ENCODE results near the gene PITPNM1.
A peak's percentile ranks its signal among the peaks of the same experiment; 100 is the strongest.
"Not testable (repeated sequence)": the region's sequence is repeated elsewhere in the genome, so short reads cannot be mapped to it uniquely, and the experiment has no call there.

The PITPNM1 gene

DNA sequence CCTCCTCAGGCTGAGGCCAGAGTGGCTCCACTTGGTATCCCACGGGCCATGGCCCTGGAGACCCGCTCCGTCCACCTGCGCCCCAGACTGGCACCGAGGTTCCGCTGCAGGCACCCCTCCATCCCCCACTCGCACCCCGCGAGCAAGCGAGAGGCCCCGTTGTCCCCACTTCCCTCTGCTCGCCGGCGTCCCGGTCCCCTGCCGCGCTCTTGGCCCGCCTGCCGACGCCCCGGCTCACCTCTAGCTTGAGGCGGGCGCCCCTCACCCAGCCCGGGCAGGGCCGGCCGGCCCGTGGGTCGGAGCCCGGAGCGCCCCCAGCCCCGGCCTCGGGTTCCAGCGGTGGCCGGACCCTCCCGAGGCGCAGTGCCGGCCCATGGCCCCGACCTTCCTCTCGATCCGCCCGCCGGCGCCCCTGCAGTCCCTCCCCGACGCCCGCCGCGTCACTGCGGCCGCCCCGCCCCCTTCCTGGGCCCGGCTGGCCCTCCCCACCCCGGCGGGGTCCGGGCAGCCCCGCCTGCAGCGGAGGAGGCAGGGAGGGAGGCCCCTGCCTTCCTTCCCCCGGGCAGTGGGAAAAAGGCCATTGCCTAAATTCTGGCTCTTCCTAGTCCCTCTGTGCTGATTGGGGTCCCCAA, at the start of gene PITPNM1:
Gene PITPNM1 (minus strand): TSS at position 414 of the 632 bp plus-strand sequence. CDS start 1,183 bp downstream, outside the sequence.
- peak; percentile 49 to 63 for DNase-seq (ENCODE audit: low read depth in 1 of 2, low spot score in 1 of 2)

DNA sequence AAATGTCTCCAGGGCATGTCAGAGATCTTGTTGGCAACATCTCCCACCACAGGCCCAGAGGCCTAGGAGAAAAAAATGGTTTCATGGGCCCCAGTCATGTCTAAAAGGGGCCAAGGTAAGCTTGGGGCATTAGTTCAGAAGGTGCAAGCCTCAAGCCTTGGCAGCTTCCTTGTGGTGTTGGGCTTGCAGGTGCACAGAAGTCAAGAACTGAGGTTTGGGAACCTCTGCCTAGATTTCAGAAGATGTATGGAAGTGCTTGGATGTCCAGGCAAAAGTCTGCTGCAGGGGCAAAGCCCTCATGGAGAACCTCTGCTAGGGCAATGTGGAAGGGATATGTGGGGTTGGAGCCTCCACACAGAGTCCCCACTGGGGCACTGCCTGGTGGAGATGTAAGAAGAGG, 46.5 kb upstream of the PITPNM1 start:
- not testable (repeated sequence) for DNase-seq (ENCODE audit: low read depth in 1 of 2, low spot score in 1 of 2)

DNA sequence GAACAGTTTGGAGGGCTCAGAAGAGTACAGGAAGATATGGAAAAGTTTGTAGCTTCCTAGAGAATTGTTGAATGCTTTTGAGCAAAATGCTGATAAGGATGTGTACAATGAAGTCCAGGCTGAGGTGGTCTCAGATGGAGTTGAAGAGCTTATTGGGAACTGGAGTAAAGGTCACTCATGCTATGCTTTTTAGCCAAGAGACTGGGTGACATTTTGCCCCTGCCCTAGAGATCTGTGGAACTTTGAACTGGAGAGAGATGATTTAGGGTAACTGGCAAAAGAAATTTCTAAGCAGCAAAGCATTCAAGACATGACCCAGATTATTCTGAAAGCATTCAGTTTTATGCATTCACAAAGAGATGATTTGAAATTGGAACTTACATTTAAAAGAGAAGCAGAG, 46.0 kb upstream of the PITPNM1 start:
- no peak for DNase-seq (ENCODE audit: low read depth in 1 of 2, low spot score in 1 of 2)

DNA sequence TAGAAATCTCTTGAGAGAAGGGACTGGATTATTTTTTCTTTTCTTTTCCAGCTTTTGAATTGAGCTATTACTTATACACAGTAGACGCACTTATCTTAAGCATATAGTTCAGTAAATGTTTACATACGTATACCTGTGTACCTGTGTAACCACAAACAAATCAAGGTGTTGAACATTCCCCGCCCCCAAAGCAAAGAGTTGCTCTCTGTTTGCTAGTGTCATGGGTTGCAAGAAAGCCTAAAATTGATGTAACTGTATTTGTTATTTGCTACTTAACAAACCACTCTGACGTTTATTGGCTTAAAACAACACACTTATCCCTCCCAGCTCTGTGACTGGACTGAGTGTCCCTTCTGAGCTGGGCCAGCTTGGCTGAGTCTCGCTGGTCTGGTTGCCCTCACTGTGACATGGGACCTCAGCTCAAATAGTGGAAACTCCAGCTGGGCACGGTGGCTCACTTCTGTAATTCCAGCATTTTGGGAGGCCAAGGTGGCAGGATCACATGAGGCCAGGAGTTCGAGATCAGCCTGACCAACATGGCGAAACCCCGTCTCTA, 43.5 kb upstream of the PITPNM1 start:
- no peak for DNase-seq (ENCODE audit: low read depth in 1 of 2, low spot score in 1 of 2)

DNA sequence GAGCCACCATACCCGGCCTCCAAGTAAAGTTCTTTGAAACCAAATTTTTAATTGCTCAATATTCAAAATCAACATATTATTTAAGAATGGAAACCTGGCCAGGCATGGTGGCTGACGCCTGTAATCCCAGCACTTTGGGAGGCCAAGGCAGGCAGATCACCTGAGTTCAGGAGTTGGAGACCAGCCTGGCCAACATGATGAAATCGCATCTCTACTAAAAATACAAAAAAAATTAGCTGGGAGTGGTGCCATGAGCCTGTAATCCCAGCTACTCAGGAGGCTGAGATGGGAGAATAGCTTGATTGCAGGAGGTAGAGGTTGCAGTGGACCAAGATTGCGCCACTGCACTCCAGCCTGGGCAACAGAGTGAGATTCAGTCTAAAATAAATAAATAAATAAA, 42.9 kb upstream of the PITPNM1 start:
- DNase-seq (ENCODE audit: low read depth in 1 of 2, low spot score in 1 of 2), result not testable (repeated sequence)

DNA sequence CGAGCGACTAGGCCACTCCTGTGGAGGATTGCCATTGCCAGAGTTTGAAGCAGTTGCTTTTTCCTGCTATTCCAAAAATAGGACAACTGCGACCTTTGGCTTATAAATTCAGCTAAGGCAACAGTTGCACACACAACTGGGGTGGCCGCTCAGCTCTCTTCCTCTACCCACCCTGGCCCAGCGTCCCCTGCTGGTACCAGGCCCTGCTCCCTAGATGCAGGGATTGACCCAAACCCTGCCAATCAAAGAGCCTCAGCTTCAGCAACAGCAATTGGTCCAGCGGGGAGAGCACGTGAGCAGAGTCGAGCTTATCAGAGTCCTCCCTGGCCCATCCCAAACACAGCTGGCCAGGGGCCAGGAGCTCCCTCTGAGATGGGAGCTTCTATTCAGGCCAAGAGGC, 40.1 kb upstream of the PITPNM1 start:
- DNase-seq (ENCODE audit: low read depth in 1 of 2, low spot score in 1 of 2), result no peak

DNA sequence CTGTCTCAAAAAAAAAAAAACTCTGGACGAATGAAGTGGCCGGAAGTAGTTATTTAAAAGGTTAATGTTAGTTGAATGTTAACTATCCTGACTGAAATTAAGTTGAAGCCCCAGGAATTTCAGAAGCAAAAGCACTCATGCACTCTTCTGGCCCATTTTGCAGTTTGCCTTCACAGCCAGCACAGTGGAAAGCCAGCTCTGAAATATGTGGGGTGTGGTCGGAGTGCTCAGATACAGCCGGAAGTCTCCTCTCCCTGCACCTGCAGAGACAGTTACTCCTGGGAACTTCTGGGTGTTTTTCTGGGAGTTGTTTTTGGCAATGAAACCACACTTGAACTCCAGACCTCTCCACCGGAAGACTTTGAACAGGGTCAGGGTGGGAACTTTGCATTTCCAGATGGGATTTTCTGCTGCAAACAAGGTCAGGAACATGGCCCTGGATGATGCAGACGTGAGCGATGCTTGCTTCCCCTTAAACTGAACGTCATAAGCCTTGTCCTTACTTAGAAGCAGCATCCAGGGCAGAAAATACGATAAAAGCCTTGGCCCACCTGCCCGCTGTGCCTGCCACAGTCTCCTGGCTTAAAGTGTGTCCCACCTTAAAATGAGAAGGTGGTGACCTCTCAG, 39.6 kb upstream of the PITPNM1 start:
- no peak for DNase-seq (ENCODE audit: low read depth in 1 of 2, low spot score in 1 of 2)

DNA sequence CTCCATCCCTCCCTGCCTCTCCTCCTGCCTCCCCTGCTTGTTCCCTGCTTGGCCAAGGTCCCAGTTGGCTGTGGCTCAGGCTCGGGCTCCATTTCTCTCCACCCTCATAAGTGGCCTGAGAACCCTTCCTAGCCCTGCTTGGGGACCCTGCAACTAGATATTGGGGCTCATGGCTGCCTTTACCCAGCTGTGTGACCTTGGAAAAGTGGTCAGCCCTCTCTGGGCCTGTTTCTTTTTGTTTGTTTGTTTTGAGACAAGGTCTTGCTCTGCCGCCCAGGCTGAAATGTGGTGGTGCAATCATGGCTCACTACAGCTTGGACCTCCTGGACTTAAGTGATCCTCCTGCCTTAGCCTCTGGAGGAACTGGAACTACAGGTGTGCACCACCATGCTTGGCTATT, 38.4 kb upstream of the PITPNM1 start:
- no peak for DNase-seq (ENCODE audit: low read depth in 1 of 2, low spot score in 1 of 2)

DNA sequence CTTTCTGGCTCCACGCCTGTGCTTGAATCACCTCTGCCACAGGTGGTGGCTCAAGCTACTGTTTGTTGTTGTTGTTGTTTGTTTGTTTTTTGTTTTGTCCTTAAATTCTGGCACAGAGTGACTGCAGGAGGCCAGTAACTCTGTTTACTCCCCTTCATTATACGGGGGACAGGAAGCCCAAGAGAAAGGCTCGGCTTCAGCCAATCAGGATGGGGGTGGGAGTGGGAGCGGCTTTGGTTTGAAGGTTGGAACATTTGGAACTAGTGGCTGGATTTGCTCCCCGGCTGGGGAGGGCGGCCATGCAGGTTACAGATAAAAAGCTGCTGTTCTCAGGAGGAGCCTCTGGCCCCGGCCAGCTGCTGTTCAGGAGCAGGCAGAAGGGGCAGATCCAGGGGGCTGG, 37.8 kb upstream of the PITPNM1 start:
- DNase-seq (ENCODE audit: low read depth in 1 of 2, low spot score in 1 of 2), result no peak

DNA sequence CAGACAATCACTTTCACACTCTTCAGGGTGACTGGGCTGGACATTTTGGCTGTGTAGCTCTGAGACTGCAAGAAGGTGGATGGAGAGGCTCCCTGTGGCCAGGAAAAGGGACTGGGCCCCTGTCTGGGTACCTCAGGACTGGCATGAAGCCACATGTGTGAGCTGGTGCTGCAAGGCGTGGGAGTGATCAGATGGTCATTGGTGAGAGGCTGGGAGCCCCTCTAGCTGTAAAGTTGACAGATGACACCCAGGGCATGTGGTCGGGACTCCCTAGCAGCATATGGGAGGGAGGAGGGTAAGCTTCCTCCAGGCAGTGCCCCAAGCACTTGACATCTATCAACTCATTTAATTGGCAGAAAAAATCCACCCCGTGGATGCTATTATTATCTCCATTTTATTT, 37.0 kb upstream of the PITPNM1 start:
- DNase-seq (ENCODE audit: low read depth in 1 of 2, low spot score in 1 of 2), result no peak

DNA sequence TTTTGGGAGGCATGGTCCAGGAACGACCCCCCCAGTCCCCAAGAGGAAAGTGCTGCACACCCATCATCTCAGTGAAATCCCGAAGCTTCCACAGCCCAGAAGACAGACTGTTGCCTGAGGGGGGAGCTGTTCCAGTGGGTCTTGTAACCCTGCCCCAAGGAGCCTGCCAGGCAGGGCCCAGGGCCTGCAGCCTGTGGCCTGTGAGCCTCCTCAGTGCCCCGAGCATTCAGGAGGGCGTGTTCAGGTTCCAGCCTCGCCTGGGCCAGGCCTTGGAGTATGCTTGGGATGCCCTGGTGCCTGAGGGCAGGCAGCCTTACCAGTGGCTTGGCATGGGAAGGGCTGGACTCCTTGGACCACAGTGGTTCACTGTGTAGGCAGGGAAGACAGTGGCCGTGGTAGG, 36.0 kb upstream of the PITPNM1 start:
- no peak for DNase-seq (ENCODE audit: low read depth in 1 of 2, low spot score in 1 of 2)

DNA sequence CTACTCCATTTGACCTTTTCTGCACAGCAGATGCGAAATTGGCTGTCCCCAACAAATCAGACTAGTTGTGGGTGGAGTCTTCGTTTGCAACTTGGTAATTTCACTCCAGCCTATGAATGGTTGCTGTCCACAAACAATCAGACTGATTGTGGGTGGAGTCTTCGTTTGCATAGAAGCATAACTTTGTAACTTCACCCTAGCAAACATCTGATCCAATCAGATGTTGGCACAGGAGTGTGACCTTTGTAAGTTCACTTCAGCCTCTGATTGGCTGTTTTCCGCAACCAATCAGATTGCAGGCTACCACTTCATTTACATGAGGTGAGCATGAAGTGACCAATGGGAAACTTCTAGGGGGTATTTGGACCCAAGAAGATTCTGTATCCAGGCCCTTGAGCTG, 34.4 kb upstream of the PITPNM1 start:
- no peak for DNase-seq (ENCODE audit: low read depth in 1 of 2, low spot score in 1 of 2)

DNA sequence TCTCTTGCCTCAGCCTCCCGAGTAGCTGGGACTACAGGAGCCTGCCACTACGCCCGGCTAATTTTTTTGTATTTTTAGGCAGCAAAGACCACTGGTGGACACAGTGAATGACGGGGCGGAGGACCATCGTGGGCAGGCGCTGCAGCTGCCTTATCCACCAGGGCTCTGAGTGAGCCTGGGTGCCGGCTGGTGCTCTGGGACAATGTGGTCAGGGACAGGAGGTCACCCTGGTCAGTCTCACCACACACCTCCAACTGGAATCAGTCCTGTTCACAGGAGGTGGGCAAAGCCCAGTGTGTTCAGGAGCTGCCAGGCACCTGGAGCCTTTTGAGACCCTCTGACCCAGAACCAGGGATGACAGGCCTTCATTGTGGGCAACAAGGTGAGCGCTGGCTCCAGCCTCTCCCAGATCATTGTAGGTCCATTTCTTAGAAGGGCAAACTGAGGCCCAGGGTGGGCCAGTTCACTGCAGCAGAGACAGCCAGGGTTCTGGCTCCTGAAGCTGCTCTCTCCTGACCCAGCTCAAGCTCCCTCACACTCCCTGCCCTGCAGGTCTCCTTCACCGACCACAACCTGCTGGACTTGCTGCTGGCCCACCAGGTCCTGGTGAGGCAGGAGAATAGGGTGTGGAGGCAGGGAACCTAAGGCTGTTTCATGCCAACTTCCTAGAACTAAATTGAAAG, 33.8 kb upstream of the PITPNM1 start:
- DNase-seq (ENCODE audit: low read depth in 1 of 2, low spot score in 1 of 2), result no peak

DNA sequence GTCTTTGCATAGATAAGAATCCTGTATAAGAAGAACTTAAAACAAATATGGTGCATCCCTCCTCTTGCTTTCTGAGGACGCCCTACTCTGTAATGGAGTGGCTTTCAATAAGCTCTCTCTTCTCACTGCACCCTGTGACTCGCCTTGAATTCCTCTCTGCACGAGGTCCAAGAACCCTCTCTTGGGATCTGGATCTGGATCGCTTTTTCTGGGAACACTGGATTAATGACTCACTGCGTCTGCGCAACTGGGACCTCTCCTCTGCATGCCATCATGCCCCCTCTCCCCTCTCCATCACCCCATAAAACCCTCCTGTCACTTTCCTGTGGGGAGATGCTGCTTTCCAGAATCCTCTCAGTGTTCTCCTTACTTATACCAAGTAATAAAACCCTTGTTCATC, 33.1 kb upstream of the PITPNM1 start:
- DNase-seq (ENCODE audit: low read depth in 1 of 2, low spot score in 1 of 2), result no peak

DNA sequence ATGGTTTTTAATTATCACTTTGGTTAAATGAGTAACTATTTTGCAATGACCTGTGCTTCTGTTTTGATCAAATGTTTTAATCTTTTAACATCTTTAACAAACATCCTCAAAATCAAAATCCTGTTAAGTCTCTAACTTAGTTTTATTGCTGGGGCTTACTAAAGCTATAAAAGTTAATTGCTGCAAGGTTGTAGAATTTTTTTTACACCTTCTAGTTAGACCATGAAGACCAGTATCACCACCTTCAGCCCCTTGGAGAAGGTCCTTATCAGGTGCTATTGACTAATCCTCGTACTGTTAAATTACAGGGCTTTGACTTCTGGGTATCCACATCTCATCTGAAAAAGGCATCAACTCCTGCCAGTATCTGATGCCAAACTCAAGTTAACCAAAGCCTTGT, 30.4 kb upstream of the PITPNM1 start:
- no peak for DNase-seq (ENCODE audit: low read depth in 1 of 2, low spot score in 1 of 2)

DNA sequence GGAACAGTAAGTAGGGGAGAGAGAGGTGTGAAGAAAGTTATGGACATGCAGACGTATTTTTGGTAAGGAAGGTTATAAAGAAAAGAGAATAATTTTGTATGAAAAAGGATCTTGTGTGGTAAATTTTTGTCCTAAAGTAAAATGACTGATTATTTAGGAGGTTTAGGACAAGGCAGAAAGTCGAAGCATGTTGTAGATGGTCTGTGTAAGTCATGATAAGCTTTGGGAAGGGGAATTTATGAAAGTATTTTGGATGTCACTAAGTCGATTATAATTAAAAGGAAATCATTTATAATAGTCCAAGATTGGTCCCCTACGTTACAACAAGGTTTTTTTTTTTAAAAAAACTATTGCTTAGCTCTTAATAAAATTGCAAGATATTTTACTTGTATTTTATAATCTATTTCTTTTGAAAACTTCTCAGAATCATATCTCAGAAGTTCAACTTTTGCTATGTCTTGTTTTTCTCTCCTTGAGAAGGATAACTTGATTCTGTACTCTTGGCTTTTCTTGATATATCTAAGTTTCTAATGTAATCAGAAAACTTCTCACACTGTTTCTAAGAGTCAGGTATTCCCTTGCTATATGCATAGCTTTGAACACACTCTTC, 29.0 kb upstream of the PITPNM1 start:
- DNase-seq (ENCODE audit: low read depth in 1 of 2, low spot score in 1 of 2), result no peak

DNA sequence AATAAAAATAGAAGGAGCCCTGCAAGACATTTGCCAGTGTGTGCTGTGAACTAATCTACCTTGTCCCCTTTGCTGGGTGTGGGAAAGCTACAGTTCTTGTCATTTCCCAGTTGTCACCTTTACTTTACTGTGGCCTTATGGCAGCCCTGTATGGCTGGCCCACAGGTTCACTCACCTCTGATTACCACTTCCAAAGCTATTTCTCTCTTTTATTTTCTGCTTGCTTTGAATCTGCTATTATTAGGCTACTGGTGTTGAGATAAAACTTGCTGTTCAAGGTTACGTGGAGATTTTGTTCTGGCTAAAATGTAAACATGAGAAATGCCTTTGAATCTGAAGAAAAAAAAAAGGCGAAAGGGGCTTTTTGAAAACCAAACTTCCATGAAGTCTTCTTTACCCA, 27.7 kb upstream of the PITPNM1 start:
- DNase-seq (ENCODE audit: low read depth in 1 of 2, low spot score in 1 of 2), result no peak

DNA sequence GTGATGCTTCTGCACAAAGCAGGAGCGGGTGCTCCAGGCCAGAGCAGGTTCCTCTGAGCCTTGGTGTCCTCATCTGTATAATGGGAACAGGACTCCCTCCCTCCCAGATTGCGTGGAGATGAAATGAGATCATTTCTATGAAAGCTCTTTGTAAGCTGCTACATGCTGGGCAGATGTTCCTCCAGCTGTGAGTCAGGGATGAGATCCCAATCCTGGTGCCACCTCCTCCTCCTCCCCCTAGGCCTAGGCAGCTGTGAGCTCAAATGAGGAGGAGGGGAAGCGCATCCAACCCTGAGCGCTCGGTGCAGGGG, 25.1 kb upstream of the PITPNM1 start:
- DNase-seq (ENCODE audit: low read depth in 1 of 2, low spot score in 1 of 2), result no peak

DNA sequence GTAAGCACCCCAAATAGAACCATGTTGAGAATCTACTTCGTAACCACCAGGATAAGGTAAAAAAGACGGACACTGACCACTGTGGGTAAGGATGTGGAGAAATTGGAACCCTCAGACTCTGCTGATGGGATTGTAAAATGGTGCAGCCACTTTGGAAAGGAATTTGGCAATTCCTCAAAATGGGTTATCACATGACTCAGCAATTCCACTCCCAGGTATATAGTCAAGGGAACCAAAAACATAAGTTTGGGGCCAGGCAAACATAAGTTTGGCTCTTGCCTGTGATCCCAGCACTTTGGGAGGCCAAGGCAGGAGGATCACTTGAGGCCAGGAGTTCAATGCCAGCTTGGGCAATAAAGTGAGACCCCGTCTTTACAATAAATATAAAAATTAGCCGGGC, 23.2 kb upstream of the PITPNM1 start:
- no peak for DNase-seq (ENCODE audit: low read depth in 1 of 2, low spot score in 1 of 2)

DNA sequence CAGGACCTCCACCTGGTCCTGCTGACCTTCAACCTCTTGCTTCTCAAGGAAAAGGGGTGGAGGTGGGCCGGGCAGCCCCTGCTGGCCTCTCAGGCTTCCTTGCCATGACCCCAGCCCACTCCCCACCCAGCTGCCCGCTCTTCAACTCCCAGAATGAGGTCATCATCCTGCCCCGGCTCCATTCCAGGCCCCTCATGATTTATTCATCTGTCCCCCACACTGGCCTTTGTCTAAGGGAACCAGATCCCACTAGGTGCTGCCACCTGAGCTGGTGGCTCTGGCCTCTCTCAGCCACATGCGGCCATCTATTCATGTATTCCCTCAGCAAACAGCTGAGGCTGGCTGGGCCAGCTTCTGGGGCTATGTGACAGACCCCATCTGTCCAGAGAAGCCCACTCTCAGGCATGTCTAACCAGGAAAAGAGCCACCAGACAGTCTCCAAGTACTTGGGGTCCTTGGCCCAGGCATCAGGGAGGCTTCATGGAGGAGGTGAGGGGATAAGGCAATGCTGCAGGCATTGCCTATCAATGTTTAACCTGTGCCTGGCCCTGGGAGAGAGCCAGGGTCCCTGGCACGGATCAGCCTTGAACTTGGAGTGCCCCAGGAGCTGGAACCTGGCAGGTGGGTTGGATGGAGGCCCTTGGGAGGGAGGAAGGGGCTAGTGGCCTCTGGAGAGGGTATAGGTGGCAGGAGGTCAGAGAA, 20.3 kb upstream of the PITPNM1 start:
- DNase-seq (ENCODE audit: low read depth in 1 of 2, low spot score in 1 of 2), result no peak

DNA sequence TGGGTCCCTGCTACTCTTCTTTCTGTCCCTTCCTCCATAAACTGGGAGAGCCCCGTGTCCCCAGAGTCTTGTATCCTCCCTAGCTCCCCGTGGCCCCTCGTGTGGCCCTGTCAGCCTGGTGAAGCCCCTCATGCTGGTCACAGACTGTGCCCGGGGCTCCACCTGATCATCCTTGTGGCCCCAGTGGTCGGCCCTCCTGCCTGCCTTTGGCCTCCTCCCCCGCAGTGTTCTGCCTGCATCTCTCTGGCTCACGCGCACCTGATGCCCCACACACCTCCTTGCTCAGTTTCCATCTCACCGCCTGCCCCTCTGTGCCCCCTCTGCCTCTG, 19.3 kb upstream of the PITPNM1 start:
- no peak for DNase-seq (ENCODE audit: low read depth in 1 of 2, low spot score in 1 of 2)

Measured in activated T-helper 1 cell treated with anti-CD3 and anti-CD28 coated beads, Interleukin-2, amount 50 U/mL, for 16 hours (primary cell).